ENCODE data around the gene ZNRF3. TPM values are rescaled to one million over a fixed set of nuclear protein-coding genes. Genes with fewer than 3 reads are reported as not detected.
A peak's percentile ranks its signal among the peaks of the same experiment; 100 is the strongest.

ZNRF3 gene
- total RNA-seq, 2 donors from 2014 or later: 5.9 to 12.2 TPM

- no peaks in the 10 kb centered on the region for H3K4me1 ChIP-seq
- no peaks in the 10 kb centered on the region for H3K9me3 ChIP-seq
- no peaks in the 10 kb centered on the region for H3K36me3 ChIP-seq
- intact Hi-C loops (cut with DNase I): no loop called here
- no peaks in the 10 kb centered on the region for H3K27me3 ChIP-seq
- no peak overlapping the region for H3K27ac ChIP-seq
- DNase-seq: no peak
- H3K4me3 ChIP-seq: no peak overlapping the region
- H3K9ac ChIP-seq (ENCODE audit: low read depth in 2 of 2, low read length in 2 of 2): no peak overlapping the region
- no peak for TF ChIP-seq CTCF (IDR thresholded peaks at IDR 0.05)
These were observed 123.0 kb downstream of the ZNRF3 start for GRCh38 chr22:29006346-29006745.

DNA sequence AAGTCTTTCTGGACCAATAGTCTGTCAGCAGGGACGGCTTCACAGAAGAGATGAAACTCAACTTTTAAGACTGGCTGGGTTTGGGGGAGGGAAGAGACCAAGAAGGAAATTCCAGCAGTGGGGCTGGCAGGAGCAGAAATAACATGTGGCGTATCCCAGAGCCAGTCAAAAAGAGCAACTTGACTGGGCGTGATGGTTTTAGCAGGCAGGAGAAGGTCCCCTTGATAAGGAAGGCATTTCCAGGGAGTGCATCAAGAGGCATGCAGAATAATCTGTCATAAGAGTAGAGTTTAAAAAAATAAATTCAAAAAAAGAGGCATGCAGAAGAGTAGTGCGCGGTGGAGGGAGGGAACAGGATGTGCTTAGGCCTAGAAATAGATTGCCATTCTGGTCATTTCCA lies 125.8 kb downstream of the ZNRF3 start:
- TF ChIP-seq CTCF (IDR thresholded peaks at IDR 0.05): no peak
- Histone ChIP-seq H3K36me3 (no peaks in the 10 kb centered on the region), H3K27ac (no peak overlapping the region), H3K9ac (ENCODE audit: low read depth in 2 of 2, low read length in 2 of 2) (no peak overlapping the region), H3K4me3 (no peak overlapping the region), H3K4me1 (no peaks in the 10 kb centered on the region), H3K27me3 (no peaks in the 10 kb centered on the region), H3K9me3 (no peaks in the 10 kb centered on the region)
- intact Hi-C loops (cut with DNase I): no loop called here
- DNase-seq: no peak

DNA sequence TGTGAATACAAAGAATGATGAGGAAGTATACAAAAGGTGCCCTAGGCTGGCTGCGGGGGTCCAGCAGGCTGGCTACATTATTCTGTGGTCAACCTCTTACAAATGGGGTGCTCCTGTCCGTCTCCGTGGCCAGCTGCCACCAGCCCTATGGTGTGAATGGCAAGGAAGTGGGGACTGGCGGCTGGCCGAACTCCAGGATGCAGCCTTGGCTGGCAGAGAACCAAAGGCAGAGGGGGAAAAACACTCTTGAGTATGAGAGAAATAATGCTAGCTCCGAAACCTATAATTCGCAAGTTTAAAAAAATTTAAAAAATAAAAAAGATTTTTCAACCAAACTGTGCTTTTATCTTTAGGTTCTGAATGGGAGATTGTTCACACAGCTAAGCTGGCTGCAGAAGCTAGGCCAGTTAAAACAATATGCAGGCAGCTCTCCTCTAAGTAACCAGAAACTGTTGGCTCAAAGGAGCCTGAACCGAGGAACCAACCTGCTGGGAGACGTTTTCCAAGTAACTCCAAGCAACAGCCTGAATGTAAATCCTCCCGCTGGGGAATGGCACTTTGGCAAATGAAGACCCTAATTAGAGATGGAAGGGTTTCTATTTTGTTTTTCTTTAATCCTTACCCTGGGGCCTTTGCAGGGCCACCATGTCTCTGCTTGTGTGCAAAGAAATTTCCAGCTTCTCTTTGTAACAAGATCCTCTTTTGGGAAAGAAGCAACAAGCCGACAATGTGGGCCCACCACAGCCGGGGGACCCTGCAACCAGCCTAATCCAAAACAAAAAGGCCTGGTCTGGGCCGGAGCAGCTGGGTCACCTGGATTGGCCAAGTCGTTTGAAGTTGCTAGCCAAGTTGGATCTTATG lies 128.1 kb downstream of the ZNRF3 start:
- DNase-seq: peak; percentile 68
- Histone ChIP-seq H3K4me3 (no peak overlapping the region), H3K27me3 (no peaks in the 10 kb centered on the region), H3K4me1 (no peaks in the 10 kb centered on the region), H3K9ac (ENCODE audit: low read depth in 2 of 2, low read length in 2 of 2) (peak overlapping the region in 1 of 2 donors; percentile 52), H3K36me3 (no peaks in the 10 kb centered on the region), H3K9me3 (no peaks in the 10 kb centered on the region), H3K27ac (peak overlapping the region; percentile 22)
- TF ChIP-seq CTCF (IDR thresholded peaks at IDR 0.05): no peak
- intact Hi-C loops (cut with DNase I): no loop called here

- Histone ChIP-seq H3K4me1 (no peaks in the 10 kb centered on the region), H3K9ac (ENCODE audit: low read depth in 2 of 2, low read length in 2 of 2) (peak overlapping the region in 1 of 2 donors; percentile 52), H3K9me3 (no peaks in the 10 kb centered on the region), H3K4me3 (no peak overlapping the region), H3K27me3 (no peaks in the 10 kb centered on the region), H3K36me3 (no peaks in the 10 kb centered on the region), H3K27ac (peak overlapping the region; percentile 22)
- TF ChIP-seq CTCF (IDR thresholded peaks at IDR 0.05): no peak
- peak; percentile 60 for DNase-seq
- intact Hi-C loops (cut with DNase I): no loop called here
These were observed 128.7 kb downstream of the ZNRF3 start for GRCh38 chr22:29012101-29012433.

- Histone ChIP-seq H3K9ac (ENCODE audit: low read depth in 2 of 2, low read length in 2 of 2) (no peak overlapping the region), H3K27ac (no peak overlapping the region), H3K4me1 (no peaks in the 10 kb centered on the region), H3K4me3 (no peak overlapping the region), H3K36me3 (no peaks in the 10 kb centered on the region), H3K27me3 (no peaks in the 10 kb centered on the region), H3K9me3 (no peaks in the 10 kb centered on the region)
- TF ChIP-seq CTCF (IDR thresholded peaks at IDR 0.05): no peak
- intact Hi-C loops (cut with DNase I): no loop called here
- no peak for DNase-seq
These were observed 129.6 kb downstream of the ZNRF3 start for GRCh38 chr22:29012952-29013351.
